GM21737 (cell line): ENCODE measurements around the gene WNT4.

Source experiments
- ATAC-seq: cut with Tn5 transposase; IDR thresholded peaks from one replicate; pipeline ENCODE4 v1.9.1; 2021; ENCODE audit warnings: mild to moderate bottlenecking, moderate library complexity; ENCODE audit not compliant: unreplicated experiment

Gene WNT4

DNA sequence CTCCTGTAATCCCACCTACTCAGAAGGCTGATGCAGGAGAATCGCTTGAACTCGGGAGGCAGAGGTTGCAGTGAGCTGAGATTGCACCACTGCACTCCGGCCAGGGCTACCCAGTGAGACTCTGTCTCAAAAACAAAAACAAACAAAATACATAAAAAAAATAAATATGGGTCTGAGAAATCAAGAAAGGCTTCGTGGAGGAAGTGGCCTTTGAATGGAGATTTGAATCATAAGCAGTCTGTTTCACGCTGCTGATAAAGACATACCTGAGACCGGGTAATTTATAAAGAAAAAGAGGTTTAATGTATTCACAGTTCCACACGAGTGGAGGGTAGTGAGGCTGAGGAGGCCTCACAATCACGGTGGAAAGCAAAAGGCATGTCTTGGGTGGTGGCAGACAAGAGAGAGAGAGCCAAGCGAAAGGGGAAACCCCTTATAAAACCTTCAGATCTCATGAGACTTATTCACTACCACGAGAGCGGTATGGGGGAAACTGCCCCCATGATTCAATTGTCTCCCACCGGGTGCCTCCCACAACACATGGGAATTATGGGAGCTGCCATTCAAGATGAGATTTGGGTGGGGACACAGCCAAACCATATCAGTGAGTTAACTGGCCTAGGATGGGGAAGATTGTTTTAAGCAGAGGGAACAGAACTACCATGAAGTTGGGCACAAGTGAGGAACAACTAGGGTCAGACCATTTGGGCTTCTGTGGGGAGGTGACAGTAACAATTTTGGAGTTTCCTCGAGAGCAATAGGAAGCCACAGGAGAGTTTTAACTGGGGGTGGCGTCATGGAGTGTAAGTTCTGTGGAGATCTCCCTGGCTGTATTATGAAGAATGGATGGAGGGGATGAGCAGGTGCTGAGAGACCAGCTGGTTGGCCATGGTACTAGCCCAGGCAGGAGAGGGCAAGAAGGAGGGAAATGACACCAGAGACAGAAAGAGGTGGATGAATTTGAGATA lies 22.2 kb upstream of the WNT4 start:
- ATAC-seq: no peak

DNA sequence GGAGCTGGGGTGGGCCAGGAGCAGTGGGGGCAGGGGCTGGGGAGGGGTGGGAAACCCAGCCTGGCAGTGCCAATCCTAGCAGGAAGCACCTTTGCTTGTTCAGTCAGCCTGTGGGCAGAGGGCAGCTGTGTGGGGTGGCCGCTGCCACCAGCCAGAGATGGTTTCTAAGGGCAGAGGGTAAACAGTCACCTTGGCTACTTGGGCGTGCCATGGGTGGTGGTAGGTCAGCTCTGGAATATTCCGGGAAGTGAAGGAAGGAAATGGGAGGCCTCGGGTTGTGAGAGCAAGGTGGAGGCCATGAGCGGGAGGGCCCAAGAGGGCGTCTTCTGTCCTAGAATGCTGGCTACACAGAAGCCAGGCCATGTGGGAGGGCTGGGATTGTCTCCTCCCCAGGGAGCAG lies 20.7 kb upstream of the WNT4 start:
- ATAC-seq: no peak

DNA sequence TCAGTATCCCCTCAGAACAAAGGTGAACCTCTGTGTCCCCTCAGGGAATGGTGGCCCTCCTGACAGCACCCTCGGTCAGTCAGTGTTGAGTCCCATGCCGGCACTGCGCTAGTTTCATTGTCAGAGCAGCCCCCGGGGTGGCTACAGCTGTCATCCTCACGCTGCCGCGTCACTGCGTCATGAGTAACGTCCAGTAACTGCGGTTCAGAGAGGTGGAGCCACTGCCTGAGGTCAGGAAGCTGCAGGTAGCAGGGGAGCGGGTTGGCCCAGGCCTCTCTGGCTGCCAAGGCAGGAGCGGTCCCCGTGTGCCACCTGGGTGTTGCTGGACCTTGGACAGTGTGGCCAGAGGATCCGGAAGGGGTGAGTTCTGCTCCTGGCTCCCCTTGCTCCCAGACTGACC lies 20.2 kb upstream of the WNT4 start:
- no peak for ATAC-seq

DNA sequence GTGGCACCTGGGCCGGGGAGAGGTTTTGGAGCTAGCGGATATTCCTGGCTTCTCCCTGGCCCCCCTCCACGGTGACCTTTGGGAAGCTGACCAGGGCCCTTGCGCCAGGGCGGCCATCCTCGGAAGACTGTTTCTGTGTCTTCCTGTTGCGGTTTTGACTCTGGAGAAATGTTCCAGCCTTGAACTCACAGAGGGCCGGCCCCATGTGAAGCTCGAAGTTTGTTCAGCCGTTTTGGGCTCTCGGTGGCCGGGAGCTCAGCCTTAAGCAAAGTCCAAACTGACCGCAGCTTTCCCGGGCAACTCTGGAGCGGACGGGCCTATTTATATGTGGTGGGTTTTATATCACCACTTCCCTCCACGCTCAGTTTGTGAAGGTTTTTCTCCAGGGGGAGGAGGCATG lies 17.0 kb upstream of the WNT4 start:
- no peak for ATAC-seq

DNA sequence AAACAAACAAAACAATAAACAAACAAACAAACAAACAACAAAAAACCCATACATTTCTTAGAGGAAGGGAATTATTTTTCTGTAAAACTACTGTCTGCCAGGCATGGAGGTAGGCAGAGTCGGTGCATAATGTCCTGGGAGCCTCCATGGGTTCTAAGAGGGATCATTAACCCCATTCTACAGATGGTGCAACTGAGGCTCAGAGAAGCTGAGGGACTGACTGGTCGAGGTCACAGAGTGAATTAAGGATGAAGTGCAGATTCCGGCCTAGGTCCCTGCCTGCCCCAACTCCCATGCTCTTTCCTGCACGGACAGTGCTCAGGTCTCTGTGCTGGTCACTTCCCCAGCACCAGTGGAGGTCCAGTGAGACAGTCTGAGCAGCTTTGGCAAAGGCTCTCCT lies 15.8 kb upstream of the WNT4 start:
- no peak for ATAC-seq

DNA sequence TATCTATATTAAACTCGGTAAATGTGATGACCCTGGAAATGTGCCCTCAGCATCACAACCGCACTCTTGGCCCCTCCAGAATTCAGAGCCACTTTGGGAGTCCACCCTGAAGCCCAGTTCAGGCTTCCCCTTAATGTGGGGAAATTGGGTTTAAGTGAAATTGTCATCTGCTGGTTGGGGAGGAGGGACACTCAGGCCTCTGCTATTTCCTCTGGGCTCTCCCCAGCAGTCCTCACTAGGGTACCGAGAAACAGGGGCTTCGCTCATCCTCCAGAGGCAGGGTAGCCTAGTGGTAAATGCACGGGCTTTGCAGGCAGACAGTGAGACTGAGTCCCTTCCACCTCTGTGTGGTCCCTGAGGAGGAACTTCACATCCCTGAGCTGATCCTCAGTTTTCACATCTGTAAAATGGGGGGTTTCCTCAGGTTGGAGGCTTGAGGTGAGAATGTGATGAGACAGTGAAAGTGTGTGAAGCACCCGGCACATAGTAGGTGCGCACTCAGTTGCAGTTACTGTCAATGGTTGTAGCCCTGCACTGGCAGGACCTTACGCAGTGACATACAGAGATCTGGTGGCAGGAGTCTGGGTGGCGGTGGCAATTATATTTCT lies 14.6 kb upstream of the WNT4 start:
- no peak for ATAC-seq

DNA sequence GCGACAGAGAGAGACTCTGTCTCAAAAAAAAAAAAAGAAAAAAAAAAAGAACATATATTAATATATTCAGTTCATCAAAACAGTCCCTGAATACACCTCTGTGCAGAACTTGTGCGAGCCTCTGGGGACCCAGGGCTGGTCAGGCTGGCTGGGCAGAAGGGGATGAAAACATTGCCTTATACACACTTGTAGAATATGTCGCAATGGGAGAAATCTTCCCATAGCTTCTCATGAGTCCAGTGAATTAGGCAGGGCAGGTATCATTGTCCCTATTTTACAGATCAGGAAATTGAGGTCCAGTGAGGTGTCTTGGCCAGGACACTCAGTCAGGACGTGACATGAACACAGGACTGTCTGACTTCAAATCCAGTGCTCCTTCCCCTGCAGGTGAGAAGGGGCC lies 12.6 kb upstream of the WNT4 start:
- no peak for ATAC-seq

DNA sequence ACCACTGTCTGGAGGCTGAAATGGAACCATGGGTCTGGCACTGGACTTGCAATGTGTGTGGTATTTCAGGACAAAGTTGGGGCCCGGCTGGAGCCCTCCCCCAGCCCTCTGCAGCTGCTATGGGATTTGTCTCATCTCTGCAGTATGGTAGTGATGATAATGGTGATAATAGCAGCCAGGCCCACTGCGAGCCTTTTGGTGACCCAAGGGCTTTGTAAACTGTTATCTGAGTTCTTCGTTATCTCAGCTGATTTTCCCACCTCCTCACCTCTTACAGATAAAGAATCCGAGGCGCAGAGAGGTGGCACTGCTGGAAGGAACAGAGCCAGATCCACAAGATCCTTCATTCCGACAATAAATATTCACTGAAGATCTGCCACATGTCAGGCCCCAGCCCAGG lies 11.7 kb upstream of the WNT4 start:
- ATAC-seq: no peak

DNA sequence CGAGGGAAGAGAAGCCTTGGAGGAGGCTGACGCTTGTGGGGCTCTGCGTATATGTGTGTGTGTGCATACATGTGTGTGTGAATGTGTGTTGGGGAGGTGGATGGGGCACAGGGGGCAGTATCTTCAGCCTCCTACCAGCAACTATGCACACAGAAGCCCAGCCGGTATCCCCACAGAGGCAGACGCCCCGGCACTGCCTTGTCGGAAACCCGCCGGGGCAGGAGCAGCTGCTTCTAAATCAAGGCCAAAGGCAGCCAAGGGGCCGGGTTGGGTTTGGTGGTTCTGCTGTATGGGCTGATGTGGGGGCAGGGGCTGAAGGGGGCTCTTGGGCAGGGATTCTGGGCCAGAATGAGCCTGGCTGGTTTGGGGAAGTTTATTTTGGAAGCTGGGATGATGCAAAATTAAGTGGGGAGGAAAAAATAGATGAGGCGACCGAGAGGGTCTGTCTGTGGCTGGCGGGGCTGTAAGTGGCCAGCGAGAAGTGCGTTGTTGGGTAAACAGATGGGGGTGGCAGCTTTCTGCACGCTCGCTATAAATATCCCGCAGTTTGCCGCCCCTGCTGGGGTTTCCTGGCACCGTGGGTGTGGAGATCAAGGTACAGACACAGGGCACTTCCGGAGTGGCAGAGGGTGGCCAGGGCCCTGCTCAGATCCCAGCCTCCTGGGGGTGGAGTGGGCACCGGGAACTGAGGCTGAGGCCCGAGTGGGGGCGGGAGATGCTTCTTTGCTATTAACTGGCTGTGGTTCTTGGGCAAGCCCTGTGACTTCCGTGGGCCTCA lies 11.0 kb upstream of the WNT4 start:
- no peak for ATAC-seq

DNA sequence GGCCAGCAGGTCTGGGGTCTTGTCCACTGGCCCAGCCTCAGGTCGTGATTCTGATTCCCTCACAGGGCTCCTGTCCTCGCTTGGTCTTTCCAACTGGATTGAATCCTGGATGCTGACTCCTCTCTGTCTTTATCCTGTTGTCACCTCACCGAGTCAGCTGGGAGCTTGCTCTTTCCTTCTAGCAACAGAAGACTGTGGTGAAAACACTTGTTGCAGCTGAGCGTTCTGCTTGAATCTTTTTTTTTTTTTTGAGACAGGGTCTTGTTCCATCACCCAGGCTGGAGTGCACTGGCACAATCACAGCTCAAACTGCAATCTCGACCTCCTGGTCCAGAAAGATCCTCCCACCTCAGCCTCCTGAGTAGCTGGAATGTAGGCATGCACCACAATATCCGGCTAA lies 8.0 kb upstream of the WNT4 start:
- no peak for ATAC-seq

DNA sequence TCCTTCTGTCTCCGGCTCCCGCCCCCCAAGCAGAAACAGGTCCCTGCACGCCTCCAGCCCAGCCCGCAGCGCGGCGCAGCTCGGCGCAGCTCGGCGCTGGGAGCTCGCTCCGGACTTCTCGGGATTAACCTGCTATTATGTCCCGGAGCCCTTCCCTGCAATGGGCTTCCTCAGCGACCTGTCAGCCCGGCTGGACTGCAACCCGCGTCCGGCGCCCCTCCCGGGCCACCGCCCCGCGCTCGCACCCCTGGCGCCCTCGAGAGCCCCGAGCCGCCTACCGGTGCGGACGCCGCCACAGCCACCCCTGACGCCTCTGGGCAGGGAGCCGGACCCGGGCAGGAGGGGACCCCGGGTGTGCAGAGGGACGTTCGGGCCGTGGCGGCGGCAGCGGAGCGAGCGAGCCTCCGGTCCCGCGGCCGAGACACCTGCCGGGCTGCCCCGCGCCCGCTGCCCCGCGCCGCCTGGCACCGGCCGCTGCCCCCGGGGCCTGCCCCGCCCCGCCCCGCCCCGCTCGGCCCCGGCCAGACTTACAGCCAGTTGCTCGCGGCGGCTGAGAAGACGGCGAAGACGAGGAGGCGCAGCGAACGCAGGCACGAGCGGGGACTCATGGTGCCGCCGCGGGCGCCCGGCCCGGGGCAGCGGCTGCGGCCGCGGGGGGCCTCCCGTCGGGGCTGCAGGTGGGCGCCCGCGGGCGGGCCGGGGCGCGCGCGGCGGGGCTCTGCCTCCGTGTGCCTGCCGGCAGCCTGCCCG lies 407 bp downstream of the WNT4 start:
- ATAC-seq: no peak

DNA sequence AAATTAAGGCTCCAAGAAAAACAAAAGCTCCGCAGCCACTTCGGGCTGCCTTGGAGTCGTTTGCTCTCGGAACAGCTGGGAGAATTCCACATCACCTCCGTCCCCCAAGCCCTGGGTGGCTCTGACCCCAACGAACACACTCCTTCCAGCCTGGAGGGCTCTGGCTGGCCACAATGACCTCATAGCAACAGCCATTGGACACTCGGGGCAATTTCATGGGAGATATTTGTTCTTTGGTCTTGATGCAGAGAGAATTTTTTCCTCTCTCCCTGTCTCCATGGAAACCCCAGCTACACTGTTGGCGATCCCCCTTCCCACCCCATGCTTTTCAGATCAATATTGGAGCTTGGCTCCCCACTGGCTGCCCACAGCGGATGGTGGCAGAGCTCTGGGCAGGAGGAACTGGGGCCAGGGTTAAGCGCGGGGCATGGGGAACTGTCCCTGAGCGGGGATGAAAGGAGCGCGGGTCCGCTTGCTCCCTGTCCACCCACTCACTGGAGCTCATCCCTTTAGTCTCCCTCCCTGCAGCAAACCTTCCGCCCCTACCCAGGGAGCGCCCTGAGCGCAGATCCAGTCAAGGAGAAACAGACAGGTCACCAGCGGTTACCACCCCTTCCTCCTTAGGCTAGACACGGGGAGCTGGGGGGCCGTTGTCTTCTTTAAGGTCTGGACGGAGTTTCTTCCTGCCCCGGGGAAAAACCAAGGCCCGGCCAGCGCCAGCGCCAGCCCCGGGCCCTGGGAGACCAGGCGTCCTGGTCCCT lies 1.2 kb downstream of the WNT4 start:
- ATAC-seq: no peak

DNA sequence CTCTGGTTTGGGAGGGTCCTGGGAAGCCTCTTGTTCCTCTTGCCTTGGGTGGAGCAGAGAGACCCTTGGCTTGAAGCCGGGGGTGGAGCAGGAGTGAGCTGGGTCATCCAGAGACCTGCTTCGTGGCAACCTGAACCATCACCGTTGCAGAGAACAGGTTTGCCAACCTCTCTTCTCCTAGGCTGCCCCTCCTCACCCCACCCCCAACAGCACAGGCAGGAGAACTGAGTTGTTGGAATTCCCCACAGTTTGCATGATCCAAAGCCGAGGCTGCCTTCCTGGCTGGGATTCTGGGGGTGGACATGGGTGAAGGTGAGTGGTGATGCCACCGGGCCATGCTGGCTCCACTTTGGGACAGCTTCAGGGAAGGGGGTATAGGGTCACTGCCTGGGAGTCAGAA lies 2.2 kb downstream of the WNT4 start:
- no peak for ATAC-seq

DNA sequence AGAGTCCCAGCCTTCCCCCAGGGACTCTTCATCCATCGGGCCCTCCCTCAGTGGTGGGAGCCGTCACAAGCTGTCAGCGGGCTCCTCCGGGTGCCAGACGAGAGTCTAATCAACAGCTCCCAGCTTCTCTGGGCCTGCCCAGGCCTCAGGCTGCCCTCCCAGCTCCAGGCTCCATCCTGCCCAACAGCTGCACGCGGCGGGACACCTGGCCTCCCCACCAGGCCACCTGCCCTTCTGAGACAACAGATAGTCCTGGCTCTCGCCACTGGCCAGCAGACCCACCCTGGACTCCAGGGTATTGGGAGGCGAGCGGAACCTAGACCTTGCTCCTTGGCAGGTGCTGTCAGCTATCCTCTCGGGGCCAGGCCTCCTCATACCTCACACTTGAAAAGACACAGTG lies 3.1 kb downstream of the WNT4 start:
- no peak for ATAC-seq

DNA sequence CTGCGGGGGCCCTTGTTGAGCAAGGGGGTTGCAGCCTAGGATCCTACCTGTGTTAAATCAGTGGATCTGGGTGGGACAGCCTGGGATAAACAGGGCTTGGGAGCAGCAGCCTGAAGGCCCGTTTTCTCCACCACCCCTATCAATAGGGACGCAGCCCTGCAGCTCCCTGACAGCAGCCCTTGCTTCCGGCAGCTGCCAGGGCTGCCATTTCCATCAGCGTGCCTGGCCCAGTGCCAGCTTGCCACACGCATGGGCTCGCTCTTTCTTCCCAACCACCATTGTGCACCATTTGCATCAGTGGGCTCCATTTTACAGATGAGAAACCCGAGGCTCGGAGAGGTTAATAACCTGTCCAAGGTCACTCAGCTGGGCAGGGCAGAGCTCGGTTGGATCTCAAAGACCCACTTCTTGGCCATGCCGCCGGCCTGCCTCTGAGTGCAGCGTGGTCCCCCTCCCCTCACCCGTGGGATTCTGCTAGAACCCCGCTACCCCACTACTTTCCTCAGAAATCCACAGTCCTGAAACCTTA lies 3.8 kb downstream of the WNT4 start:
- no peak for ATAC-seq

DNA sequence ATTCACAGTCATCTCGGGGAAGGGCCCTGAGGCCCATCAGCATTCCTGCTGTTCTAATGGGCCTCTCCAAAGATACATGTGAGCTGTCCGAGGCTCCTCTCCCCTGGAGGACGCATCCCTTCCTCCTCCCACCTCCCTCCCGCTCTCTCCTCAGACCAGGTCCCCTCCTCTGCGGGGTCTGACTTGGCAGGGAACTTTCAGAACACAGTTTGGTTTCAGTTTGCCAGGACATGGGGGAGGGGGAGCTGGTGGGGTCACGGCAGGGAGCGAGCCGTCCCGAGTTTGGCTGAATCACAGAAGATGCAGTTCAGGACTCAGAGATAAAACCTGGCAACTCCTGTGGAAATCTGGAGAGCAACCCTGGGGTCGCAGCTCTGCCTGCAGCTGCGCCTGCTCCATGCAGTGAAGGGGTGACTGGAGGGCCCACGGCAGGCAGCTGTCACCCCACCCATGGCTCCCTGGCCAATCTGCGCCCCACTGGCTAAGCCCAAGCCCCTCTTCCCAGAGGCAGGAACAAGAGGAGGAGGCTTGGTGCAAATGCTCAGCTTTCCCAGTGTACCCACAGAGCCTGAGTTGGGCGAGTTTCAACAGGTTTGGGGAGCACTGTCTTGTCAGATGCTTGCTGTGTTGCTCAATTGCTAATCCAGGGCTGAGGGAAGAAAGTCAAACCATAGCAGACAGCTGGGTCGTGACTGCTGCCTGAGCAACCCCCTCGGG lies 5.7 kb downstream of the WNT4 start:
- ATAC-seq: no peak

DNA sequence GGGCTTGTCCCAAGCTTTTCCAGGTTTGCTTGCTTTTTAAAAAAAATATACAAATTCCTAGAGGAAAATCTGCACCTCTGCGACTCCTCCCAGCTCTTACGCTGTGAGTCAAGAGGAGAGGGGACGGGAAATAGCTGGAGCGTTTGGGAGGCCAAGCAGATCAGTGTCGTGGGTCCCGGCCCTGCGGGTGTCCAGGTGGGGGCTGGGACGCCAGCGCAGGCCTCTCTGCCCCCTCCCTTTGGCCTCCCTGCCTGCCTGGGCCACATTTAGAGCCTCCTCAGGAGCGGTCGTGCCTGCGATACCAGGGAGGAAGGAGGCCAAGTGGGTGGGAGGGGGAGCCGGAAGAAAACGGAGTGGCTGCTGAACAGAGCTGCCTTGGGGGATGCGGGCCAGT lies 9.0 kb downstream of the WNT4 start:
- no peak for ATAC-seq

DNA sequence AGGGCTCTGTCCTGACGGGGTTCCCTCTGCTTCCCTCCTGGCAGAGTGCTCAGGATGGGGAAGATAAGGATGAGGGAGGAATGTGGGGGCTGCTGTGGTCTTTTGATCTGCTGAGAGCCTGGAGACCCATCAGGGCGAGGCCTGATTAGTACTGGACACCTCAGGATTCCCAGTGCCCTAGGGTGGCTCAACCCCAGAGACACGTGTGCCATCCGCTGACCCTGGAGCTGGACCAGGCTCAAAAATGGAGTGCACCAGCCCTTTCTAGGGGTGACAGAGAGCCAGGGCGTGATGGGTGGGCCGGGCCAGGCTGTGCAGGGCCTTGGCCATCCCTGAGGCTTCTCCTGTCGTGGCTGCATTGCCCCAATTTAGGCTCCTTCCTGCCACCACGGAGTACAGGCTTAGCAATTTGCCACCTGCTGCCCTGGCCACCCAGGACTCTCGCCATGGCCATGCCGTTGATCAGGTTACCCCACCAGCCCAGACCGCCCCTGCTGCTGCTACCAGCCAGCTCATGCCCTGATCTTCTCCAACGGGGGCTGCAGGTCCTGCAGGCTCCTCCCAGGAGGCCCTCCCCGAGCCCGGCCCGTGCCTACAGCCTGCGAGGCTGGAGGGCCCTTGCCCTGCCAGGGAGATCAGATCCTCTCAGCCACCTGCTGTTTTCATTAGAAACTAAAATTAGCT lies 9.5 kb downstream of the WNT4 start:
- ATAC-seq: no peak
